Panc1 (cell line): ENCODE measurements around the gene HK1.

ENCODE experiments used
- CTCF ChIP-seq: fragments of 450-650 bp; IDR thresholded peaks from 2 replicates; pipeline ENCODE4 v1.5.1; 2017; ENCODE audit warnings: mild to moderate bottlenecking
- POLR2AphosphoS5 ChIP-seq: IDR thresholded peaks from 2 replicates; pipeline ENCODE4 v1.6.1; 2012; ENCODE audit warnings: mild to moderate bottlenecking, low read depth, low read length, moderate library complexity
- SIN3A ChIP-seq: IDR thresholded peaks from 2 replicates; pipeline ENCODE4 v1.6.1; 2012; ENCODE audit warnings: low read depth, mild to moderate bottlenecking, low read length, moderate library complexity, borderline replicate concordance; ENCODE audit not compliant: insufficient read depth

DNA sequence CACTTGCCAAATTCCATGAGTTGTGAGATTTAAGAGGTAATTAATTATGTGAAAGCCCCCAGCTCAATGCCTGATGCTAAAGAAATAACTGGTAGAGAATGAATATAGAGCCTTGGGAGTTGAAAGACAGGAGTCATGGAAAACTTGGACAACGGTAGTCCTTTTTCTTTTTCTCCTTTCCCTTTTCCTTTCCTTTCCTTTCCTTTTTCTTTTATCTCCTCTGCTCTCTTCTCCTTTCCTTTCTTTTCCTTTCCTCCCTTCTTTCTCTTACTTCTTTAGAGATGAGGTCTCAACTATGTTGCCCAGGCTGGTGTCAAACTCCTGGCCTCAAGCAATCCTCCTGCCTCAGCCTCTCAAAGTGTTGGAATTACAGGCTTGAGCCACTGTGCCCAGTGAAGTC lies 165.1 kb downstream of the HK1 start:
- TF ChIP-seq CTCF (no peak), POLR2AphosphoS5 (no peak), SIN3A (no peak)
